COLO829 (cell line): ENCODE measurements around the gene MAS1L.

ENCODE experiments used
- DNase-seq: peaks from one replicate; pipeline ENCODE4 v3.0.0; 2012; ENCODE audit warnings: low spot score

The MAS1L gene

GRCh38 chr6:29510746-29511300 is 23.1 kb upstream of the MAS1L start:
- DNase-seq = no peak

GRCh38 chr6:29510202-29510601 is 22.4 kb upstream of the MAS1L start:
- DNase-seq = peak; percentile 32

- no peak for DNase-seq
These were observed 22.0 kb upstream of the MAS1L start for GRCh38 chr6:29509711-29510110.

GRCh38 chr6:29509239-29509638 is 21.5 kb upstream of the MAS1L start:
- DNase-seq = no peak

- DNase-seq = no peak
These were observed 19.6 kb upstream of the MAS1L start for GRCh38 chr6:29507319-29507718.

- no peak for DNase-seq
These were observed 18.8 kb upstream of the MAS1L start for GRCh38 chr6:29506446-29507067.

- no peak for DNase-seq
These were observed 18.1 kb upstream of the MAS1L start for GRCh38 chr6:29505808-29506207.

GRCh38 chr6:29504961-29505360 is 17.2 kb upstream of the MAS1L start:
- no peak for DNase-seq

- DNase-seq = no peak
These were observed 14.8 kb upstream of the MAS1L start for GRCh38 chr6:29502597-29502996.

- DNase-seq = no peak
These were observed 14.4 kb upstream of the MAS1L start for GRCh38 chr6:29502181-29502580.

- DNase-seq = no peak
These were observed 13.3 kb upstream of the MAS1L start for GRCh38 chr6:29501106-29501505.

- DNase-seq = no peak
These were observed 12.8 kb upstream of the MAS1L start for GRCh38 chr6:29500594-29500993.

GRCh38 chr6:29499704-29500103 is 11.9 kb upstream of the MAS1L start:
- no peak for DNase-seq

GRCh38 chr6:29496961-29497360 is 9.2 kb upstream of the MAS1L start:
- DNase-seq = no peak

GRCh38 chr6:29495571-29495970 is 7.8 kb upstream of the MAS1L start:
- DNase-seq = no peak

- no peak for DNase-seq
These were observed 6.4 kb upstream of the MAS1L start for GRCh38 chr6:29494131-29494530.

GRCh38 chr6:29493261-29493660 is 5.5 kb upstream of the MAS1L start:
- DNase-seq = no peak

- DNase-seq = no peak
These were observed 3.8 kb upstream of the MAS1L start for GRCh38 chr6:29491574-29491973.

GRCh38 chr6:29490552-29490951 is 2.8 kb upstream of the MAS1L start:
- DNase-seq = no peak

GRCh38 chr6:29490055-29490454 is 2.3 kb upstream of the MAS1L start:
- no peak for DNase-seq

GRCh38 chr6:29489286-29489685 is 1.5 kb upstream of the MAS1L start:
- no peak for DNase-seq

GRCh38 chr6:29488874-29489273 is 1.1 kb upstream of the MAS1L start:
- no peak for DNase-seq

GRCh38 chr6:29487131-29487530 is 625 bp downstream of the MAS1L start:
- DNase-seq = no peak

- DNase-seq = no peak
These were observed 1.2 kb downstream of the MAS1L start for GRCh38 chr6:29486577-29486976.
